H7 (cell line): ENCODE measurements around the gene ENTPD8. TPM values are rescaled to one million over a fixed set of nuclear protein-coding genes. Genes with fewer than 3 reads are reported as not detected.
"Not testable (repeated sequence)": the region's sequence is repeated elsewhere in the genome, so short reads cannot be mapped to it uniquely, and the experiment has no call there.

ENCODE experiments used
- DNase-seq: peaks from one replicate; pipeline ENCODE4 v3.0.0; 2012
- H3K27me3 ChIP-seq: 2 replicates; pipeline ENCODE4 v1.6.0; 2011; ENCODE audit warnings: mild to moderate bottlenecking, low read length; ENCODE audit not compliant: control insufficient read depth, insufficient read depth
- H3K36me3 ChIP-seq: replicated peaks from 2 replicates; pipeline ENCODE4 v1.5.1; 2011; ENCODE audit warnings: low read length; ENCODE audit not compliant: control insufficient read depth, insufficient read depth
- H3K4me3 ChIP-seq: 2 replicates; pipeline ENCODE4 v1.5.1; 2011; ENCODE audit warnings: low read depth, mild to moderate bottlenecking, control low read depth, low read length, moderate library complexity; ENCODE audit not compliant: insufficient read depth
- total RNA-seq: library from RNA; depleted of rRNA; stranded (reverse); fragments of >200 nt; shearing (Covaris generic); gene quantifications from 2 replicates; pipeline ENCODE4 v1.2.3, GENCODE V29; 2014; rRNA removed

ENTPD8 gene
- total RNA-seq, 1 experiment from 2014 or later: 0.76 TPM

GRCh38 chr9:137388589-137389427 is 52.3 kb downstream of the ENTPD8 start:
- no peaks in the 10 kb centered on the region for H3K27me3 ChIP-seq
- no peaks in the 10 kb centered on the region; the same call in 1 of the 2 replicates for H3K36me3 ChIP-seq
- no peak for DNase-seq
- no peak overlapping the region for H3K4me3 ChIP-seq

GRCh38 chr9:137387891-137388560 is 53.1 kb downstream of the ENTPD8 start:
- DNase-seq: no peak
- no peaks in the 10 kb centered on the region for H3K27me3 ChIP-seq
- H3K36me3 ChIP-seq: no peaks in the 10 kb centered on the region; the same call in 1 of the 2 replicates
- H3K4me3 ChIP-seq: no peak overlapping the region

- no peak overlapping the region for H3K4me3 ChIP-seq
- H3K27me3 ChIP-seq: no peaks in the 10 kb centered on the region
- DNase-seq: no peak
- H3K36me3 ChIP-seq: no peaks in the 10 kb centered on the region
Observed at GRCh38 chr9:137387114-137387890, 53.9 kb downstream of the ENTPD8 start.

- not testable (repeated sequence) for H3K27me3 ChIP-seq, H3K4me3 ChIP-seq, DNase-seq, H3K36me3 ChIP-seq
Observed at GRCh38 chr9:137386507-137387113, 54.5 kb downstream of the ENTPD8 start.

- Histone ChIP-seq H3K4me3 (no peak overlapping the region), H3K36me3 (no peaks in the 10 kb centered on the region), H3K27me3 (no peaks in the 10 kb centered on the region)
- DNase-seq: peak; percentile 72
Observed at GRCh38 chr9:137385061-137385655, 56.0 kb downstream of the ENTPD8 start.

Other genes with a start within 250 kb of the ENTPD8 start
- gene TPRN, start 240.6 kb downstream of the ENTPD8 start, total RNA-seq: 19.3 and 23.3 TPM in 2 replicates
- gene TMEM203, start 235.7 kb downstream of the ENTPD8 start, total RNA-seq: 59.1 and 62.3 TPM in 2 replicates
- 22.2 and 22.7 TPM in 2 replicates for gene NDOR1, start 235.7 kb downstream of the ENTPD8 start, total RNA-seq
- 1.0 TPM in 2 replicates for gene RNF208, start 219.1 kb downstream of the ENTPD8 start, total RNA-seq
- gene CYSRT1, start 216.2 kb downstream of the ENTPD8 start, total RNA-seq: 0.83 and 2.9 TPM in 2 replicates
- gene RNF224, start 213.9 kb downstream of the ENTPD8 start, total RNA-seq: not detected in 2 replicates
- gene SLC34A3, start 210.5 kb downstream of the ENTPD8 start, total RNA-seq: 0.03 TPM in 1 of 2 replicates, not detected in the other
- gene TUBB4B, start 200.1 kb downstream of the ENTPD8 start, total RNA-seq: 238 and 257 TPM in 2 replicates
- not detected in 2 replicates for gene STPG3, start 190.1 kb downstream of the ENTPD8 start, total RNA-seq
- 112 and 121 TPM in 2 replicates for gene NELFB, start 186.0 kb downstream of the ENTPD8 start, total RNA-seq
- 21.3 and 23.2 TPM in 2 replicates for gene TOR4A, start 163.6 kb downstream of the ENTPD8 start, total RNA-seq
- gene NRARP, start 139.1 kb downstream of the ENTPD8 start, total RNA-seq: 27.7 and 34.8 TPM in 2 replicates
- gene EXD3, start 18.2 kb downstream of the ENTPD8 start, total RNA-seq: 7.0 and 15.7 TPM in 2 replicates
- 0.78 and 1.0 TPM in 2 replicates for gene NOXA1, start 18.0 kb downstream of the ENTPD8 start, total RNA-seq
- 37.9 and 39.0 TPM in 2 replicates for gene NSMF, start 18.0 kb upstream of the ENTPD8 start, total RNA-seq
- gene PNPLA7, start 109.0 kb upstream of the ENTPD8 start, total RNA-seq: 0.07 and 0.14 TPM in 2 replicates
- gene MRPL41, start 110.5 kb upstream of the ENTPD8 start, total RNA-seq: 74.5 and 78.8 TPM in 2 replicates
- 41.8 and 49.1 TPM in 2 replicates for gene DPH7, start 137.6 kb upstream of the ENTPD8 start, total RNA-seq
- 66.3 and 92.1 TPM in 2 replicates for gene ZMYND19, start 149.2 kb upstream of the ENTPD8 start, total RNA-seq
- 30.3 and 38.2 TPM in 2 replicates for gene ARRDC1, start 164.3 kb upstream of the ENTPD8 start, total RNA-seq
- gene EHMT1, start 177.6 kb upstream of the ENTPD8 start, total RNA-seq: 89.6 and 97.1 TPM in 2 replicates